Embryonic facial prominence (tissue), 1 donor: ENCODE results near the gene FAM83B.
A peak's percentile ranks its signal among the peaks of the same experiment; 100 is the strongest.
"Not testable (repeated sequence)": the region's sequence is repeated elsewhere in the genome, so short reads cannot be mapped to it uniquely, and the experiment has no call there.

ENCODE experiments used
- DNase-seq: peaks from one replicate; pipeline ENCODE4 v3.0.0-alpha.2; 2016; ENCODE audit errors: extremely low spot score

Gene FAM83B

DNA sequence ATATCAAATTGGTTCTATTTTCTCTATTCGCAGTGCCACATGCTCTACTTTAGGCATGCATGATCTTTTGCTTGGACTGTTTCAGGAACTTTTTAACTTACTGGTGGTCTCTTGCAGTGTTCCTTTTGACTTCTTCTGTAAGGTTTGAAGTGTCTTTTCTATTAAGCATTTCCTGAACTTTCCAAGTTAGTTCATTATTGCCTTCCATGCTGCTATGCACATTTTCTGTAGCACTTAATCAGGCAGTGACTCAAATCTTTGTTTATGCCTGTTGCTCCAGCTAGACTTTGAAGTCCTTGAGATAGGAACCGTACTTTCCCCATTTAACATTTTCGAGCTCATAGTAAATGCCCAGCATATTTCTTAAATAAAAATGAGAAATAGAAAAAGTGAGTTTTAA lies 52.2 kb downstream of the FAM83B start:
- no peak for DNase-seq

DNA sequence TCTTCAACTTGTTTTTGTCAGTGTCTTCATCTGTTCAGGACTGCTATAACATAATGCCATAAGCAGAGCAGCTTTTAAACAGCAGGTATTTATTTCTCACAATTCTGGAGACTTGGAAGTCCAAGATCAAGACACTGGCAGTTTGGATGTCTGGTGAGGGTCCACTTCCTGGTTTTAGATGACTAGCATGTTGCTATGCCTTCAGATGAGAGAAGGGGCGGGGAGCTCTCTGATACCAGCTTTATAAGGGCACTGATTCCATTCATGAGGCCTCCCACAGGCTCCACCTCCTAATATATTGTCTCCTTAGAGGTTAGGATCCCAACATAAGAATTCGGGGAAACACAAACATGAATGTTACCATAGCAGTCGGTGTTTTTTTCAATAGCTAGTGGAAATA lies 52.9 kb downstream of the FAM83B start:
- no peak for DNase-seq

- no peak for DNase-seq
These were observed 53.4 kb downstream of the FAM83B start for GRCh38 chr6:54899986-54900385.

GRCh38 chr6:54900666-54901065 lies 54.1 kb downstream of the FAM83B start:
- DNase-seq = peak; percentile 11

GRCh38 chr6:54903884-54904283 lies 57.3 kb downstream of the FAM83B start:
- DNase-seq = no peak

- DNase-seq = no peak
These were observed 60.8 kb downstream of the FAM83B start for GRCh38 chr6:54907355-54907754.

DNA sequence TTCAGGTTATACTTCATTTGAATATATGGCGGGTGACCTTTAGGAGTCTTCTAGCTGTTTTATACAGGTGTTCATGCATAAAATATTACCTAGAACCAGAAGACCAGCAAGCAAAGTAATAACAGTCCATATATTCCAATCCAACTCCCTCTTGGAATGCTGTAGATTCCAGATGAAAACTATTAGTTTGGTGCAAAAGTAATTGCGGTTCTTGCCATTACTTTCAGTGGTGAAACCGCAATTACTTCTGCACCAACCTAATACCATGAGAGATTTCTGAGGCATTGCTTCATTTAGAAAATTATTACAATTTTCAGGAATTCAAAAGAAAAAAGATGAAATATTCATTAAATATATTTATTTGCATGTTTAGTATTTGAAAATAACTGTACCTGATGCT lies 62.6 kb downstream of the FAM83B start:
- no peak for DNase-seq

GRCh38 chr6:54910431-54910884 lies 63.9 kb downstream of the FAM83B start:
- no peak for DNase-seq

- DNase-seq = no peak
These were observed 64.3 kb downstream of the FAM83B start for GRCh38 chr6:54910921-54911320.

- DNase-seq = no peak
These were observed 66.6 kb downstream of the FAM83B start for GRCh38 chr6:54913211-54913610.

DNA sequence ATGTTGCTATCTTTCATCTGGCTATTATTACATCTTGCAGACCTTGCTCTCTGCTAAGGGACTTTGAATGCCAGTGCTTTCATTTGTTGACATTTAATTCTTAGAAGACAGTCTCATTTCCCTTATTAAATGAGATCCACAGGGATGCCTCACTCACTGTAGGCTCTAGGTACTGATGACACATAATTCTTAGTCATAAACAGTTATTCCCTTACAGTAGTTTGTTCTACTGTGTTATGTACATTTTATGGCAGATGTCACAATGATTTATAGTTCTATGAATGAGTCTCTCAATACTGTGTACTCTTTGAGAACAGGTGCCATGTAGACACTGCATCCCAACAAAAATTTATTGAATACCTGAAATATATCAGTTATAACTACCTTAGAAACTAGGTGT lies 70.3 kb downstream of the FAM83B start:
- DNase-seq = no peak

- DNase-seq = no peak
These were observed 74.1 kb downstream of the FAM83B start for GRCh38 chr6:54920628-54921027.

DNA sequence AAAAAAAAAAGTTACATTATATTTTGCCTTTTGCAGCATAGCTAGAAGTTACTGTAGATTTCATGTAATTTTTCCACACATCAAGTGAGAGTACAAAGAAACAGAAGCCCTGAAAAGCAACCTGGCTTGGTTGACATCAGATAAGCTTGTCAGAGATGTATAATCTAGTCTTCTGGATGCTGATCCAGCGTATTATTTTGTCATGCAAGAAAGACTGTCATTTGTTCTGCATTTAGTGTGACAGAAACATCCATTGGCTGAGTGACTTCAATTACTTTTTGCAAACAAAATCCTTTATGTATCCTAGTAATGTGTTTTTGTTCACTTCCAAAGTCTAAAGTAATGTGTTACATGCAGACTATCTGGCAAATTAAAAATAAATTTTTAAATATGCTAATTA lies 75.3 kb downstream of the FAM83B start:
- DNase-seq = no peak

DNA sequence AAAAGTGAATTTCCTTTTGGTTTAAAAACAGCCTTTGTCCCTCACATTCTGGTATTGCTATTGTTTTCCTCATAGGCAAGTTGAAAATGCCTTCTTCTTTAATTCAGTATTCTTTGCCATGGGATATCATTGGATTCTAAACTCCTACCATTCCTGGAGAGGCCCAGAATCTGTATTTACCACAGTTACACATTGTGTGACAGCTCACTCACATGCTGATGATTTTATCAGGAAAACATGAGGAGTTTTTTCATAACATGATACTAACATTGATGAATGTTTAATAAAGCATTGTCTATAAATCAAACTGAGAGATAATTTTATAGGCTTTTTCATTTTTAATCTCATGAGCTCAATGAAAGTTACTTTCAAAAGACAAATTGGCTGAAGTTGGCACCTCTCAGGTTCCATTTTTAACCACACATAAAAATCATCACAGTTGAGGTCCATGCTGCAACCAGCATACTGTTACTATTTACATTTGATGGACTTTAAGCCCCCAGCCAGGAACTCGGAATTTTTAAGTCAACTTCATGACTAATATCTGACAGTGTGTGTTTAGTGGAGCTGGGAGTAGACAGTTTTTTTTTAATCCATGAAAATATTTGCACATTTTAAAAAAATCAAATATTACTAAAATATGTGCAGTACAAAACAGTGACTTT lies 82.8 kb downstream of the FAM83B start:
- no peak for DNase-seq

- no peak for DNase-seq
These were observed 86.1 kb downstream of the FAM83B start for GRCh38 chr6:54932622-54933021.

GRCh38 chr6:54935739-54936138 lies 89.2 kb downstream of the FAM83B start:
- DNase-seq = no peak

DNA sequence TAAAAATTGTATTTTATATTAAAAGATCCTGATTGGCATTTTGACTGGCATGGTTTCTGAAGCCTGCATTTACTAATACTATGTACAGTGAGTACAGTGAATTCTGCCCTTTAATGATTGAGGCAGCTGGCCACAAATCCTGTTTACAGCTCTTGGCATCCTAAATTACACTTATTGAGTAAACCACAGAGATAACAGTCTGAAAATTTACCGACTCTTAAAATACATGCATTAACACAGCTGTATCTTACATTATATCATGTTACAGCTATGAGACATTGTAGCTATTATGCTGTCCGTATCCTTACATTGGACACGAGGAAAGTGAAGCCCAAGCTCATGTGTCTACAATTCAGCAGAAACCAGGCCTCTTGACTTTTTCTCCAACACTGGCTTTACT lies 90.8 kb downstream of the FAM83B start:
- no peak for DNase-seq

GRCh38 chr6:54957698-54958097 lies 111.1 kb downstream of the FAM83B start:
- no peak for DNase-seq

- no peak for DNase-seq
These were observed 111.9 kb downstream of the FAM83B start for GRCh38 chr6:54958446-54958845.

DNA sequence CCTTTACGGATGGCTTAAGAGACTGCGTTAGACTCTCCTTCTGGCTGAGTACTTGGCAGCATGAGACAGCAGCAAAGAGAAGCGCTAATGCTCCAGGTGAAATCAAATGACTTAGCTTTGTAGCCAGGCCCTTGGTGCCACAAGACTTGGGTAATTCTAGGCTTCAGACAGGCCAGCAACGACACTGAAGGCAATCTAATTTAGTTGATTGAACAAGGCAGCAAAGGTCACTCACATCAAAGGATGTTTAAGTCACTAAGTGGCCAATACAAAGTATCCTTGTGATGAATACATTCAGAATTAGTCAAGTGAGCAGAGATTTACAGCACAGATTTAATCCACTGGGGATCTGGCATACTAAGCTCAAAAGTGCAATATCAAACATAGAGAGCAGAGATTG lies 113.2 kb downstream of the FAM83B start:
- DNase-seq = no peak

GRCh38 chr6:54961372-54961771 lies 114.8 kb downstream of the FAM83B start:
- DNase-seq = not testable (repeated sequence)

- no peak for DNase-seq
These were observed 123.8 kb downstream of the FAM83B start for GRCh38 chr6:54970337-54970736.

DNA sequence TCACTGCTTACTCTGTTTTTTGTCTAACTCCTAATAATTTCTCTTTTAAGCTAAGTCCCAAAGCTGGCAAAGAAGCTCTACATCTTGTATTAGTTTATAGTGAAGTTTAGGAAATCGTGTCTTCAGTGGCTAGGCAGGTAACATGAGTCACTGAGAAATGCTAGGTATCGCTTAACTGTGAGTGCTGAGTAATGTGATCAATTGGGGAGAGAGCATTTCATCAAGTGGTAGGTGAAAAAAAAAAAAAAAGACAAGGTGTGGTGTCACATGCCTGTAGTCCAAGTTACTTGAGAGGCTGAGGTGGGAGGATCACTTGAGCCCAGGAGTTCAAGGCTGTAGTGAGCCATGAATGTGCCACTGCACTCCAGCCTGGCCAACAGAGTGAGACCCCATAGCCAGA lies 125.3 kb downstream of the FAM83B start:
- DNase-seq = no peak

- DNase-seq = not testable (repeated sequence)
These were observed 132.6 kb downstream of the FAM83B start for GRCh38 chr6:54979161-54979560.
